ENCODE measurements around the gene COQ3.

The COQ3 gene

DNA sequence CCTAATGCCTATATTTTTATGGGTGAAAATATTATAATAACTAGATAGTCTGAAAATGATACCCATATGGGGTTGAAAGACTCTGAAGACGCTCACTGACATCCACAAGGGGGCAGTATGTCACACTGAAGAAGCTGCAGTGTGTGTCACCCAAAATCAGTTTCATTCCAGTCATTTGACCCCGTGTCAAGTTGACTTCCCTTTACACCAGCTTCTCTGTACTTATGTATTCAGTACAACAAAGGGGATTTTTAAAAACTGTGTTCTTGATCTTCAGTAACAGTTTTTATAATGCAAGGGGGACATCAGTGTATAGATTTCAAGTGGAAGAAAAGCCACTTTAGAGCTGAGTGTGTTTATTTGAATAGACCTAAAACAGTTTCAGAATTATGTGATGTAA, 63.8 kb downstream of the COQ3 start:
- DNase-seq = peak; percentile 56

DNA sequence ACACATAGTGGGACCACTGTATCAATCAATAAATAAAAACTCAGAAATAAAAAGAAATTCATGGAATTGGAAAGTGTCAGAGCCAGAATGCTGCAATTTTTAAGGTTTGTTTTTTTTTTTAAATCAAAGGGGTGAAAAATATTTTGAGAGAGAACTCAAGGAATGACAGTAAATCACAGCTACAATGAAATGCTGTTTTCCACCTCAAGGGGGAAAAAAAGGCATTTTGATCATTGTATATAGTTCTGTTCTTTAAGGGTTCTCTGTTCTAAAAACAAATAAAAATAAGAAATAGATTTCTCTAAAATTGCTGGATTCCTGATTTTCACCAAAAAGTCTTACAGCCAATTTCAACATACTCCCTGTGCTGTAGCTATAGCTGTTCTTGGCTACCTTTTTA, 69.0 kb downstream of the COQ3 start:
- DNase-seq = no peak

All from activated naive CD4-positive, alpha-beta T cell treated with Interleukin-2 at 50 U/mL for 16 hours (primary cell).